Left lung (tissue), 10 donors: ENCODE measurements around the gene AARS2. TPM values are rescaled to one million over a fixed set of nuclear protein-coding genes. Genes with fewer than 3 reads are reported as not detected.
A peak's percentile ranks its signal among the peaks of the same experiment; 100 is the strongest.

Experiments
- ATAC-seq: fragments of 200-7000 bp; cut with Tn5 transposase; one replicate; pipeline ENCODE4 v1.9.1; 2020; ENCODE audit warnings: moderate library complexity
- DNase-seq, 4 donors: peaks; one replicate each; pipeline ENCODE4 v3.0.0-alpha.2; 2013 to 2020
- H3K27ac ChIP-seq, 2 donors: fragments of 200-600 bp; sonication (generic) in 1 of 2; one replicate each; pipeline versions ENCODE4 v1.5.0 to v1.8.0; 2020 to 2021
- H3K27me3 ChIP-seq, 2 donors: fragments of 200-600 bp; sonication (generic) in 1 of 2; one replicate each; pipeline versions ENCODE4 v1.5.0 to v1.8.0; 2020 to 2021
- H3K36me3 ChIP-seq, 2 donors: fragments of 200-600 bp; sonication (generic) in 1 of 2; one replicate each; pipeline versions ENCODE4 v1.5.0 to v1.8.0; 2020 to 2021
- H3K4me1 ChIP-seq, 2 donors: fragments of 200-600 bp; one replicate each; pipeline ENCODE4 v1.8.0; 2021
- H3K4me3 ChIP-seq, 2 donors: fragments of 200-600 bp; sonication (generic) in 1 of 2; one replicate each; pipeline versions ENCODE4 v1.5.0 to v1.8.0; 2020 to 2021; ENCODE audit warnings: mild to moderate bottlenecking in 1 of 2
- H3K9me3 ChIP-seq, 2 donors: fragments of 200-600 bp; sonication (generic) in 1 of 2; one replicate each; pipeline versions ENCODE4 v1.5.0 to v1.8.0; 2020 to 2021
- CTCF ChIP-seq, 2 donors: fragments of 200-600 bp; sonication (generic) in 1 of 2; IDR thresholded peaks; one replicate each; pipeline versions ENCODE4 v1.5.0 to v1.8.0; 2021; ENCODE audit warnings: antibody characterized with exemption in 2 of 2
- intact Hi-C, 2 donors: fragments of 100-400 bp; cut with DNase I; formaldehyde crosslinking; loops; one replicate each; pipeline versions ENCODE4 v1.11.2 to v1.14.2; 2022
- polyA plus RNA-seq, 6 donors: library from polyadenylated mRNA; unstranded; fragments of 120-200 nt; gene quantifications; one replicate each; pipeline ENCODE4 v1.2.1, GENCODE V29; 2013; ENCODE audit not compliant: insufficient read length in 6 of 6
- total RNA-seq, 2 donors: library from RNA; stranded (reverse); fragmentation: NEBNext Ultra II Directional; extraction: Animal tissue kit (Norgen Biotek cat#: 25700); gene quantifications; one replicate each; pipeline ENCODE4 v1.2.1, GENCODE V29; 2021
- donor health status: DM: no; HTN: yes; CAD: no.
- donor health status: DM: no; HTN: no; CAD: no.

Gene AARS2
- total and polyA plus RNA-seq, 8 donors: 10.8 to 18.8 (median 16.2) TPM

GRCh38 chr6:44276667-44277640 lies 36.2 kb downstream of the AARS2 start:
- TF ChIP-seq CTCF (IDR thresholded peaks at IDR 0.05): no peak
- H3K4me3 ChIP-seq: no peak overlapping the region
- intact Hi-C loops: no loop called here
- DNase-seq (no peak), ATAC-seq (no peak)
- peaks cover 40 to 81% of the 10 kb centered on the region in 2 donors for H3K27me3 ChIP-seq
- no peaks in the 10 kb centered on the region for H3K9me3 ChIP-seq
- H3K36me3 ChIP-seq: no peaks in the 10 kb centered on the region
- H3K27ac ChIP-seq: no peak overlapping the region
- H3K4me1 ChIP-seq: peaks cover 0 to 12% of the 10 kb centered on the region in 2 donors

GRCh38 chr6:44275749-44276648 lies 37.1 kb downstream of the AARS2 start:
- Histone ChIP-seq H3K4me3 (peak overlapping the region in 1 of 2 donors; percentile 18), H3K27me3 (peaks cover 44 to 90% of the 10 kb centered on the region in 2 donors), H3K9me3 (no peaks in the 10 kb centered on the region), H3K36me3 (no peaks in the 10 kb centered on the region), H3K27ac (no peak overlapping the region), H3K4me1 (peaks cover 0 to 12% of the 10 kb centered on the region in 2 donors)
- no peak for TF ChIP-seq CTCF (IDR thresholded peaks at IDR 0.05)
- intact Hi-C loops: no loop called here
- DNase-seq: peak in 1 of 4 donors; percentile 38
- peak; percentile 69 for ATAC-seq

- peaks cover 48 to 95% of the 10 kb centered on the region in 2 donors for H3K27me3 ChIP-seq
- H3K4me3 ChIP-seq: no peak overlapping the region
- no peaks in the 10 kb centered on the region for H3K9me3 ChIP-seq
- no peak overlapping the region for H3K27ac ChIP-seq
- no peak for ATAC-seq
- no peaks in the 10 kb centered on the region for H3K36me3 ChIP-seq
- H3K4me1 ChIP-seq: peaks cover 0 to 16% of the 10 kb centered on the region in 2 donors
- DNase-seq: no peak
- intact Hi-C loops: no loop called here
- TF ChIP-seq CTCF (IDR thresholded peaks at IDR 0.05): no peak
Observed at GRCh38 chr6:44275271-44275748, 37.8 kb downstream of the AARS2 start.

GRCh38 chr6:44273617-44274016 lies 39.5 kb downstream of the AARS2 start:
- Histone ChIP-seq H3K4me1 (peaks cover 0 to 30% of the 10 kb centered on the region in 2 donors), H3K36me3 (no peaks in the 10 kb centered on the region), H3K4me3 (no peak overlapping the region), H3K9me3 (no peaks in the 10 kb centered on the region), H3K27me3 (peaks cover 60 to 100% of the 10 kb centered on the region in 2 donors), H3K27ac (no peak overlapping the region)
- TF ChIP-seq CTCF (IDR thresholded peaks at IDR 0.05): no peak
- DNase-seq (no peak), ATAC-seq (no peak)
- intact Hi-C loops: no loop called here
